ENCODE data around the gene DEFB132. TPM values are rescaled to one million over a fixed set of nuclear protein-coding genes. Genes with fewer than 3 reads are reported as not detected.

DEFB132 gene
- total RNA-seq, 4 donors from 2014 or later, result 0.66 TPM; not detected in 3

DNA sequence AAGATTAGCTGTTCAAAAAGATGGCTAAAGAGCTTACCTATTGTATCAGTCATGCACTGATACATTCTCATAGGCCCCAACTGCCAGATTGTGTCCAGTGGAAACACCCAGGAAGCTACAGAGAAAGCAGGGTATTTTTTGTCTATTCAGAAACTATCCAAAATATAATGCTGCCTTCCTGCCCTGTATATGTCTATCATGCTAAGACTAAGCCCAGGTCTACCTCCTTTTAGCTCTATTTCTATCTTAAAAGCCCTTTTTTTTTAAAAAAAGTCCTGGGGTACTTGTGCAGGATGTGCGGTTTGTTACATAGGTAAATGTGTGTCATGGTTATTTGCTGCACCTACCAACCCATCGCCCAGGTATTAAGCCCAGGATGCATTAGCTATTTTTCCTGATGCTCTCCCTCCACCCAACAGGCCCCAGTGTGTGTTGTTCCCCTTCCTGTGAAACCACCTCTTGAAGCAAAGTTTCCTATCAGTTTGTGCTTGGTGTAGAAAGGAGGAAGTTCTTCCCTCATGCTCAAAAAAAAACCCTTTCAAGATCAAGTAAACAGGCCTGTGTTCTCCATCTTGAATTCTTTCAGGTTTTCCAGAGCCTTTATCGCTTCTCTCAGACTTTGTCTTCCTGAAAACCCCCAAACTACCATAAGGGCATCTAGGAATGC lies 30.0 kb upstream of the DEFB132 start:
- H3K36me3 ChIP-seq, result no peaks in the 10 kb centered on the region
- TF ChIP-seq, protein P1, sequence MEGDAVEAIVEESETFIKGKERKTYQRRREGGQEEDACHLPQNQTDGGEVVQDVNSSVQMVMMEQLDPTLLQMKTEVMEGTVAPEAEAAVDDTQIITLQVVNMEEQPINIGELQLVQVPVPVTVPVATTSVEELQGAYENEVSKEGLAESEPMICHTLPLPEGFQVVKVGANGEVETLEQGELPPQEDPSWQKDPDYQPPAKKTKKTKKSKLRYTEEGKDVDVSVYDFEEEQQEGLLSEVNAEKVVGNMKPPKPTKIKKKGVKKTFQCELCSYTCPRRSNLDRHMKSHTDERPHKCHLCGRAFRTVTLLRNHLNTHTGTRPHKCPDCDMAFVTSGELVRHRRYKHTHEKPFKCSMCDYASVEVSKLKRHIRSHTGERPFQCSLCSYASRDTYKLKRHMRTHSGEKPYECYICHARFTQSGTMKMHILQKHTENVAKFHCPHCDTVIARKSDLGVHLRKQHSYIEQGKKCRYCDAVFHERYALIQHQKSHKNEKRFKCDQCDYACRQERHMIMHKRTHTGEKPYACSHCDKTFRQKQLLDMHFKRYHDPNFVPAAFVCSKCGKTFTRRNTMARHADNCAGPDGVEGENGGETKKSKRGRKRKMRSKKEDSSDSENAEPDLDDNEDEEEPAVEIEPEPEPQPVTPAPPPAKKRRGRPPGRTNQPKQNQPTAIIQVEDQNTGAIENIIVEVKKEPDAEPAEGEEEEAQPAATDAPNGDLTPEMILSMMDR (IDR thresholded peaks at IDR 0.05), result no peak
- TF ChIP-seq POLR2A (IDR thresholded peaks at IDR 0.05) (no peak), EP300 (IDR thresholded peaks at IDR 0.05) (no peak)
- no peaks in the 10 kb centered on the region for H3K9me3 ChIP-seq
- WGBS, 2 donors, result 72 to 77% methylated on average over 3 of the region's 3 CpGs
- no peak overlapping the region for H3K27ac ChIP-seq
- no peak overlapping the region for H3K4me3 ChIP-seq
- no peaks in the 10 kb centered on the region for H3K4me1 ChIP-seq
- DNase-seq (ENCODE audit: low spot score in 2 of 2), result no peak
- peaks cover 0 to 5% of the 10 kb centered on the region in 2 donors for H3K27me3 ChIP-seq

DNA sequence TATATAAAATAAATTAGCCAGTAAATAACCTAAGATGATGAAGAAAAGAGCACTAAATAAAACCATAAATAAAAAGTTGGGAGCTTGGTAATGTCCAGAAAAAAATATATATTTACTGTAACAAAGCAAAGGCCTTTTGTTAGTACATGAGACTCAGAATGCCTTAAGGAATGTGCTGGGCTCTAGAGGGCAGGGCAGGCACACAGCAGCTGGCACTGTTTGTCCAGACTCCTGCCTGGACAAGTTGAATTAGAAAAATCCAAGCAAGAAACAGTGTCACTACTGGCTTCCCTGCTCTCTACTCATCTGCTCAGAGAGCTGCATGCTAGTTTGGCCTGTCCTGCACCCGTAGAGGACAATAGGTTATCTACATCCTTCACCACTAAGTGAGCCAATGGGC lies 21.6 kb upstream of the DEFB132 start:
- TF ChIP-seq, protein P1 (IDR thresholded peaks at IDR 0.05), result peak in 1 of 5 experiments; percentile 20
- TF ChIP-seq POLR2A (IDR thresholded peaks at IDR 0.05) (no peak), EP300 (IDR thresholded peaks at IDR 0.05) (no peak)
- H3K27ac ChIP-seq, result no peak overlapping the region
- whole genome bisulfite sequencing, 2 donors, result 50 to 64% methylated on average over 1 of the region's 1 CpG

DNA sequence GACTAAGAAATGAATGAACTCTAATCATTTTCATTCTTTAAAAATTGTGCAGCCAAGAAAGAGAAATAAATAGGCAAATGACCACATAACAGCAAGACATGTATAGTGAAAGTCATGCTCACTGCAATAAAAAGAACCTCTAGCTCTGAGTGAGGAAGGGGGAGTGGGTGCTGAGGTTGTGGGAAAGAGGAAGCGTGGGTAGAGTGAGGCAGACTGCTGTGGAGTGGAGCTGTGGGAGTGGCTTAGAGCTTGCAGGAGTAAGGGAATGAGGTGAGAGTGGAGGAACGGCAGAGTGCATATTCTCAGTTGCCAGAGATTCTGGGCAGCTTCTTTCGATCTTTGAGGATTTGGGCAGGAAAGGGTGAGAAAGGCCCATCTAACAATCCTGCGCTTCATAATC lies 20.0 kb upstream of the DEFB132 start:
- Histone ChIP-seq H3K9me3 (no peaks in the 10 kb centered on the region), H3K27ac (no peak overlapping the region), H3K4me1 (no peaks in the 10 kb centered on the region), H3K27me3 (no peaks in the 10 kb centered on the region), H3K4me3 (peak overlapping the region in 1 of 4 donors; percentile 20), H3K36me3 (no peaks in the 10 kb centered on the region)
- DNase-seq (ENCODE audit: low spot score in 2 of 2), result no peak
- 39 to 45% methylated on average over 4 of the region's 4 CpGs for WGBS, 2 donors
- no peak for TF ChIP-seq POLR2A (IDR thresholded peaks at IDR 0.05)
- TF ChIP-seq, protein P1 (IDR thresholded peaks at IDR 0.05), result no peak
- no peak for TF ChIP-seq EP300 (IDR thresholded peaks at IDR 0.05)

More for the DNA sequence above, 21.6 kb upstream of the DEFB132 start:
- Histone ChIP-seq H3K4me1 (no peaks in the 10 kb centered on the region), H3K9me3 (no peaks in the 10 kb centered on the region), H3K4me3 (no peak overlapping the region), H3K27me3 (no peaks in the 10 kb centered on the region), H3K36me3 (no peaks in the 10 kb centered on the region)
- DNase-seq (ENCODE audit: low spot score in 2 of 2), result no peak

DNA sequence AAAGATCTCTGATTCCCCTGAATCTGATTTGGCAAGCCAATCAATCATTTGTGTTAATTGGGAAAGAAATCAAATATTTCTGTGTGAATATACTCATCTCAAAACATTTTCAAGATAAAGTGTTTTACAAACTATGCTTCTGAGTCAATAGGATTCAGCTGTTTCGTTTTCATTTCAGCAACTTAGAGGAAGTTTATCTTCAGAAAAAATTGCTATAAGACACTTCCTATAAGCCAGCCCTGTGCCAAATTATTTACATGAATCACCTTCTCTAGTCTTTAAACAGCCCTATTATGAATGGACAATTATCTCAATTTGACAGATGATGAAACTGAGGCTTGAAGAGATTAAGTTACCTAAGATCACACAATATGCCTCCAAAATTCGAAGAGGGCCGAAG lies 19.6 kb upstream of the DEFB132 start:
- H3K4me3 ChIP-seq, result peak overlapping the region in 1 of 4 donors; percentile 20
- H3K36me3 ChIP-seq, result no peaks in the 10 kb centered on the region
- H3K9me3 ChIP-seq, result no peaks in the 10 kb centered on the region
- DNase-seq (ENCODE audit: low spot score in 2 of 2), result no peak
- H3K27me3 ChIP-seq, result no peaks in the 10 kb centered on the region
- WGBS, 2 donors, result 61 to 73% methylated on average over 3 of the region's 3 CpGs
- TF ChIP-seq POLR2A (IDR thresholded peaks at IDR 0.05) (no peak), EP300 (IDR thresholded peaks at IDR 0.05) (no peak)
- TF ChIP-seq, protein P1 (IDR thresholded peaks at IDR 0.05), result no peak
- no peaks in the 10 kb centered on the region for H3K4me1 ChIP-seq
- H3K27ac ChIP-seq, result no peak overlapping the region

DNA sequence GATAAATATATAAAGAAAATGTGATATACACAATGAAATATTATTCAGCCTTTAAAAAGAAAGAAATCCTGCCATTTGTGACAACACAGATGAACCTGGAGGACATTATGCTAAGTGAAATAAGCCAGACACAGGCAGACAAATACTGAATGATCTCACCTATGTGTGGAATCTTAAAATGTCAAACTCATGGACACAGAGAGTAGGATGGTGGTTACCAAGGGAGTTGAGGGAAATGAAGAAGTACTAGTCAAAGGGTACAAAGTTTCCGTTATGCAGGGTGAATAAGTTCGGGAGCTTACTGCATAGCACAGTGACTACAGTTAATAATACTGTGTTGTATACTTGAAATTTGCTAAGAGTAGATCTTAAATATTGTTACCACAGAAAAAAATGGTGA lies 14.6 kb upstream of the DEFB132 start:
- Histone ChIP-seq H3K27me3 (no peaks in the 10 kb centered on the region), H3K4me3 (no peak overlapping the region), H3K36me3 (no peaks in the 10 kb centered on the region), H3K4me1 (no peaks in the 10 kb centered on the region), H3K9me3 (peaks cover 0 to 7% (median 0%) of the 10 kb centered on the region in 4 donors), H3K27ac (no peak overlapping the region)
- DNase-seq (ENCODE audit: low spot score in 2 of 2), result no peak
- TF ChIP-seq, protein P1 (IDR thresholded peaks at IDR 0.05), result no peak
- TF ChIP-seq EP300 (IDR thresholded peaks at IDR 0.05) (no peak), POLR2A (IDR thresholded peaks at IDR 0.05) (no peak)
- 80 to 84% methylated on average over 2 of the region's 2 CpGs for WGBS, 2 donors

Data from tibial nerve (tissue), 4 donors.